Measurements from ENCODE around the gene NAIF1.

The NAIF1 gene, protein sequence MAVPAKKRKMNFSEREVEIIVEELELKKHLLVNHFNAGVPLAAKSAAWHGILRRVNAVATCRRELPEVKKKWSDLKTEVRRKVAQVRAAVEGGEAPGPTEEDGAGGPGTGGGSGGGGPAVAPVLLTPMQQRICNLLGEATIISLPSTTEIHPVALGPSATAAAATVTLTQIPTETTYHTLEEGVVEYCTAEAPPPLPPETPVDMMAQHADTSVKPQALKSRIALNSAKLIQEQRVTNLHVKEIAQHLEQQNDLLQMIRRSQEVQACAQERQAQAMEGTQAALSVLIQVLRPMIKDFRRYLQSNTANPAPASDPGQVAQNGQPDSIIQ

GRCh38 chr9:128066713-128067644 lies at the start of gene NAIF1:
Gene NAIF1, minus strand, starts transcription at chr9:128067320. Its CDS starts 219 bp downstream, at chr9:128067101.
- Histone ChIP-seq H3K4me1 (ENCODE audit: insufficient read depth, poor library complexity, severe bottlenecking) (peaks cover 14% of the 10 kb centered on the region), H3K4me3 (ENCODE audit: severe bottlenecking) (peak within 1 kb of the TSS; percentile 55), H3K27me3 (ENCODE audit: insufficient read depth, poor library complexity, severe bottlenecking) (no peaks in the 10 kb centered on the region), H3K9me3 (ENCODE audit: severe bottlenecking) (no peaks in the 10 kb centered on the region), H3K36me3 (ENCODE audit: low read depth) (no peaks in the 10 kb centered on the region), H3K27ac (ENCODE audit: poor library complexity, severe bottlenecking) (peak within 1 kb of the TSS; percentile 86)
- TF ChIP-seq, protein P1, sequence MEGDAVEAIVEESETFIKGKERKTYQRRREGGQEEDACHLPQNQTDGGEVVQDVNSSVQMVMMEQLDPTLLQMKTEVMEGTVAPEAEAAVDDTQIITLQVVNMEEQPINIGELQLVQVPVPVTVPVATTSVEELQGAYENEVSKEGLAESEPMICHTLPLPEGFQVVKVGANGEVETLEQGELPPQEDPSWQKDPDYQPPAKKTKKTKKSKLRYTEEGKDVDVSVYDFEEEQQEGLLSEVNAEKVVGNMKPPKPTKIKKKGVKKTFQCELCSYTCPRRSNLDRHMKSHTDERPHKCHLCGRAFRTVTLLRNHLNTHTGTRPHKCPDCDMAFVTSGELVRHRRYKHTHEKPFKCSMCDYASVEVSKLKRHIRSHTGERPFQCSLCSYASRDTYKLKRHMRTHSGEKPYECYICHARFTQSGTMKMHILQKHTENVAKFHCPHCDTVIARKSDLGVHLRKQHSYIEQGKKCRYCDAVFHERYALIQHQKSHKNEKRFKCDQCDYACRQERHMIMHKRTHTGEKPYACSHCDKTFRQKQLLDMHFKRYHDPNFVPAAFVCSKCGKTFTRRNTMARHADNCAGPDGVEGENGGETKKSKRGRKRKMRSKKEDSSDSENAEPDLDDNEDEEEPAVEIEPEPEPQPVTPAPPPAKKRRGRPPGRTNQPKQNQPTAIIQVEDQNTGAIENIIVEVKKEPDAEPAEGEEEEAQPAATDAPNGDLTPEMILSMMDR (IDR thresholded peaks at IDR 0.05; ENCODE audit: poor library complexity, severe bottlenecking), result no peak
- ATAC-seq (ENCODE audit: low read depth), result peak; percentile 86
- peak; percentile 95 for DNase-seq (ENCODE audit: low spot score)

DNA sequence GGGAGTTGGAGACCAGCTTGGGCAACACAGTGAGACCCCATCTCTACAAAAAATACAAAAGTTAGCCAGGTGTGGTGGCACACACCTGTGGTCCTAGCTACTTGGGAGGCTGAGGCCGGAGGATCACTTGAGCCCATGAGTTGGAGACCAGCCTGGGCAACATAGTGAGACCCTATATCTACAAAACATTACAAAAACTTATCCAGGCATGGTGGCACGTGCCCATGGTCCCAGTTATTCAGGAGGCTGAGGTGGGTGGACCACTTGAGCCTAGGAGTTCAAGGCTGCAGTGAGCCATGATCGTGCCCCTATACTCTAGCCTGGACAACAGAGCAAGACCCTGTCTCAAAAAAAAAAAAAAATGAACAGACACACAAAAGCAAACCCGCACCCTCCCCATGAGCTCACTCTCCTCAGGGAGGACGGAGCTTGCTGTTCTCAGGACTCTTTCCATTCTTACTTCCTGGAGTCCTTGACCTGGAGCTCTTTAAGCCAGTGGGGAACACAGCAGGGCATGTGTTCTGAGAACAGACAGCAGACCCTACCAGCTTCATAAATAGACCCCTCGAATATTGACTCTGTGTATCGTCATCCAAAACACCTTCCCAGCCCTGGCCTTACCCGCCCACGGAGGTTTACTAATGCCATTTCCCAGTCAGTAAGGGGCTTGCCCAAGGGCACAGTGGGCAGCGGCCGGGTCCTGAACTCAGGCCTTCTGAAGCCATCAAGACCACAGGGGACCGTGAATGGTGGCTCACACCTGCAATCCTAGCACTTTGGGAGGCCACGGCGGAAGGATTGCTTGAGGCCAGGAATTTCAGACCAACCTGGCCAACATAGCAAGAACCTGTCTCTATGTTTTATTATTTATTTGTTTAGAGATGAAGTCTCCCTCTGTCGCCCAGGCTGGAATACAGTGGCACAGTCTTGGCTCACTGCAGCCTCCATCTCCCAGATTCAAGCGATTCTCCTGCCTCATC lies 49.3 kb upstream of the NAIF1 start:
- no peaks in the 10 kb centered on the region for H3K27me3 ChIP-seq (ENCODE audit: insufficient read depth, poor library complexity, severe bottlenecking)
- DNase-seq (ENCODE audit: low spot score) (peak; percentile 38), ATAC-seq (ENCODE audit: low read depth) (no peak)
- no peak overlapping the region for H3K27ac ChIP-seq (ENCODE audit: poor library complexity, severe bottlenecking)
- no peaks in the 10 kb centered on the region for H3K9me3 ChIP-seq (ENCODE audit: severe bottlenecking)
- H3K36me3 ChIP-seq (ENCODE audit: low read depth), result no peaks in the 10 kb centered on the region
- TF ChIP-seq, protein P1 (IDR thresholded peaks at IDR 0.05; ENCODE audit: poor library complexity, severe bottlenecking), result no peak
- no peak overlapping the region for H3K4me3 ChIP-seq (ENCODE audit: severe bottlenecking)
- H3K4me1 ChIP-seq (ENCODE audit: insufficient read depth, poor library complexity, severe bottlenecking), result no peaks in the 10 kb centered on the region

- Histone ChIP-seq H3K4me3 (ENCODE audit: severe bottlenecking) (no peak overlapping the region), H3K9me3 (ENCODE audit: severe bottlenecking) (no peaks in the 10 kb centered on the region), H3K27me3 (ENCODE audit: insufficient read depth, poor library complexity, severe bottlenecking) (no peaks in the 10 kb centered on the region), H3K27ac (ENCODE audit: poor library complexity, severe bottlenecking) (no peak overlapping the region), H3K4me1 (ENCODE audit: insufficient read depth, poor library complexity, severe bottlenecking) (no peaks in the 10 kb centered on the region), H3K36me3 (ENCODE audit: low read depth) (no peaks in the 10 kb centered on the region)
- no peak for ATAC-seq (ENCODE audit: low read depth)
- DNase-seq (ENCODE audit: low spot score), result peak; percentile 51
- TF ChIP-seq, protein P1 (IDR thresholded peaks at IDR 0.05; ENCODE audit: poor library complexity, severe bottlenecking), result no peak
Measured at GRCh38 chr9:128115187-128116103, 48.3 kb upstream of the NAIF1 start.

Measured in RWPE2 (cell line).